Measurements from ENCODE around the gene GAB2. TPM values are rescaled to one million over a fixed set of nuclear protein-coding genes. Genes with fewer than 3 reads are reported as not detected.

GAB2 gene
- polyA plus RNA-seq, 1 experiment: 8.7 TPM

GRCh38 chr11:78268591-78269410 lies 148.8 kb downstream of the GAB2 start:
- CTCF ChIA-PET: interaction anchor here (1.5 kb wide), 1 partner anchor 119 kb away, joined by 3 read pairs; no protein-coding TSS in a partner anchor
- POLR2A ChIA-PET: interaction anchor here (0.7 kb wide), 1 partner anchor 151 kb away, joined by 5 read pairs; no protein-coding TSS in a partner anchor
- Histone ChIP-seq H3K4me3 (ENCODE audit: low read depth, low read length) (no peak overlapping the region), H3K9me3 (ENCODE audit: control insufficient read depth, insufficient read depth, low read length) (peaks cover 8% of the 10 kb centered on the region), H3K27me3 (ENCODE audit: control insufficient read depth, insufficient read depth, low read length) (no peaks in the 10 kb centered on the region), H3K27ac (ENCODE audit: low read depth, low read length) (no peak overlapping the region)
- no peak for DNase-seq (ENCODE audit: low read depth, low spot score)
- no peak for TF ChIP-seq CTCF (IDR thresholded peaks at IDR 0.05; ENCODE audit: low read depth, low read length)

- no peak for DNase-seq (ENCODE audit: low read depth, low spot score)
- POLR2A ChIA-PET: no interaction called here
- CTCF ChIA-PET: interaction anchor here (1.9 kb wide), 1 partner anchor 38 kb away, joined by 4 read pairs; no protein-coding TSS in a partner anchor
- H3K4me3 ChIP-seq (ENCODE audit: low read depth, low read length): no peak overlapping the region
- H3K9me3 ChIP-seq (ENCODE audit: control insufficient read depth, insufficient read depth, low read length): no peaks in the 10 kb centered on the region
- TF ChIP-seq CTCF (IDR thresholded peaks at IDR 0.05; ENCODE audit: low read depth, low read length): no peak
- no peak overlapping the region for H3K27ac ChIP-seq (ENCODE audit: low read depth, low read length)
- H3K27me3 ChIP-seq (ENCODE audit: control insufficient read depth, insufficient read depth, low read length): no peaks in the 10 kb centered on the region
Observed at GRCh38 chr11:78266451-78266850, 151.2 kb downstream of the GAB2 start.

GRCh38 chr11:78265326-78265725 lies 152.3 kb downstream of the GAB2 start:
- DNase-seq (ENCODE audit: low read depth, low spot score): no peak
- Histone ChIP-seq H3K9me3 (ENCODE audit: control insufficient read depth, insufficient read depth, low read length) (no peaks in the 10 kb centered on the region), H3K27ac (ENCODE audit: low read depth, low read length) (no peak overlapping the region), H3K4me3 (ENCODE audit: low read depth, low read length) (no peak overlapping the region), H3K27me3 (ENCODE audit: control insufficient read depth, insufficient read depth, low read length) (no peaks in the 10 kb centered on the region)
- TF ChIP-seq CTCF (IDR thresholded peaks at IDR 0.05; ENCODE audit: low read depth, low read length): no peak
- ChIA-PET POLR2A (no interaction called here), CTCF (interaction anchor here (1.9 kb wide), 1 partner anchor 37 kb away, joined by 4 read pairs; no protein-coding TSS in a partner anchor)

GRCh38 chr11:78262691-78263090 lies 154.9 kb downstream of the GAB2 start:
- Histone ChIP-seq H3K27ac (ENCODE audit: low read depth, low read length) (no peak overlapping the region), H3K27me3 (ENCODE audit: control insufficient read depth, insufficient read depth, low read length) (no peaks in the 10 kb centered on the region), H3K4me3 (ENCODE audit: low read depth, low read length) (no peak overlapping the region), H3K9me3 (ENCODE audit: control insufficient read depth, insufficient read depth, low read length) (no peaks in the 10 kb centered on the region)
- no peak for TF ChIP-seq CTCF (IDR thresholded peaks at IDR 0.05; ENCODE audit: low read depth, low read length)
- ChIA-PET CTCF (interaction anchor here (0.7 to 1.2 kb wide), 2 partner anchors 10 to 302 kb away, joined by 3 to 4 read pairs; no protein-coding TSS in a partner anchor), POLR2A (no interaction called here)
- DNase-seq (ENCODE audit: low read depth, low spot score): no peak

GRCh38 chr11:78262238-78262637 lies 155.4 kb downstream of the GAB2 start:
- H3K27ac ChIP-seq (ENCODE audit: low read depth, low read length): no peak overlapping the region
- DNase-seq (ENCODE audit: low read depth, low spot score): no peak
- CTCF ChIA-PET: interaction anchor here (1.2 kb wide), 1 partner anchor 10 kb away, joined by 3 read pairs; no protein-coding TSS in a partner anchor
- no peak overlapping the region for H3K4me3 ChIP-seq (ENCODE audit: low read depth, low read length)
- H3K9me3 ChIP-seq (ENCODE audit: control insufficient read depth, insufficient read depth, low read length): no peaks in the 10 kb centered on the region
- POLR2A ChIA-PET: no interaction called here
- H3K27me3 ChIP-seq (ENCODE audit: control insufficient read depth, insufficient read depth, low read length): no peaks in the 10 kb centered on the region
- TF ChIP-seq CTCF (IDR thresholded peaks at IDR 0.05; ENCODE audit: low read depth, low read length): no peak

Measured in AG04450 (cell line).